T-cell (primary cell): Measurements from ENCODE around the gene PRODH. TPM values are rescaled to one million over a fixed set of nuclear protein-coding genes. Genes with fewer than 3 reads are reported as not detected.

Source experiments
- ATAC-seq, 4 experiments: fragments of 200-7000 bp in 3 of 4; fragments of 150-1000 bp in 1 of 4; cut with Tn5 transposase; replicated peaks in 1 of 4; 1 replicate in 3 of 4; 2 replicates in 1 of 4; pipeline ENCODE4 v1.10.0; 2021; ENCODE audit warnings: moderate library complexity in 3 of 4, mild to moderate bottlenecking in 2 of 4, moderate number of reproducible peaks in 1 of 4
- CTCF ChIA-PET, 2 donors: fragments of 300-600 bp; sonication (Branson Sonifier 250); formaldehyde crosslinking; loops; one replicate each; lab custom pipeline; 2022; ENCODE audit warnings: antibody characterized with exemption in 2 of 2; lab: Charles Lee
- POLR2A ChIA-PET, 2 donors: fragments of 300-600 bp; sonication (Branson Sonifier 250); formaldehyde crosslinking; loops; one replicate each; lab custom pipeline; 2022; ENCODE audit warnings: antibody characterized with exemption in 2 of 2; lab: Charles Lee
- DNase-seq, 35 experiments: peaks; one replicate each; pipeline versions ENCODE4 v3.0.0 to v3.0.0-alpha.2; 2013 to 2023
- H3K27ac ChIP-seq: one replicate; pipeline ENCODE4 v1.5.1; 2013; ENCODE audit warnings: low read length
- H3K27me3 ChIP-seq, 2 experiments: replicated peaks in 1 of 2; 1 replicate in 1 of 2; 2 replicates in 1 of 2; pipeline versions ENCODE4 v1.6.1 to v1.7.0; 2013; ENCODE audit warnings: low read length in 1 of 2, mixed read lengths in 1 of 2; ENCODE audit not compliant: control insufficient read depth in 2 of 2, insufficient read depth in 2 of 2; ENCODE audit errors: extremely low read depth in 1 of 2
- H3K36me3 ChIP-seq, 2 donors: 1 replicate in 1 of 2; 2 replicates in 1 of 2; pipeline versions ENCODE4 v1.6.1 to v1.7.0; 2013; ENCODE audit warnings: low read length in 1 of 2; ENCODE audit not compliant: control insufficient read depth in 2 of 2, insufficient read depth in 1 of 2; ENCODE audit errors: extremely low read depth in 1 of 2
- H3K4me1 ChIP-seq, 2 experiments: 1 replicate in 1 of 2; 2 replicates in 1 of 2; pipeline versions ENCODE4 v1.6.1 to v1.7.0; 2013; ENCODE audit warnings: low read length in 2 of 2, mixed read lengths in 1 of 2; ENCODE audit not compliant: insufficient read depth in 2 of 2, control insufficient read depth in 1 of 2; ENCODE audit errors: extremely low read depth in 1 of 2
- H3K4me3 ChIP-seq, 2 donors: 1 replicate in 1 of 2; 2 replicates in 1 of 2; pipeline versions ENCODE4 v1.5.1 to v1.7.0; 2013; ENCODE audit warnings: mild to moderate bottlenecking in 2 of 2, low read length in 1 of 2, moderate library complexity in 1 of 2; ENCODE audit not compliant: control insufficient read depth in 1 of 2; ENCODE audit errors: extremely low read depth in 1 of 2
- H3K9me3 ChIP-seq: 2 replicates; pipeline ENCODE4 v1.7.0; 2013
- H3K27ac Mint-ChIP-seq, 2 donors: one replicate each; pipeline ENCODE4 v1.8.0; 2020 to 2021; ENCODE audit warnings: mild to moderate bottlenecking in 2 of 2, mixed read lengths in 2 of 2
- H3K27me3 Mint-ChIP-seq, 2 donors: one replicate each; pipeline ENCODE4 v1.8.0; 2021 to 2022; ENCODE audit warnings: mixed read lengths in 2 of 2
- H3K36me3 Mint-ChIP-seq: one replicate; pipeline ENCODE4 v1.8.0; 2021; ENCODE audit warnings: mixed read lengths
- H3K4me1 Mint-ChIP-seq, 3 donors: one replicate each; pipeline ENCODE4 v1.8.0; 2020 to 2022; ENCODE audit warnings: mixed read lengths in 3 of 3, mild to moderate bottlenecking in 1 of 3
- H3K4me3 Mint-ChIP-seq, 3 donors: one replicate each; pipeline ENCODE4 v1.8.0; 2020 to 2022; ENCODE audit warnings: mild to moderate bottlenecking in 3 of 3, mixed read lengths in 3 of 3, moderate library complexity in 3 of 3
- H3K9me3 Mint-ChIP-seq, 3 donors: one replicate each; pipeline ENCODE4 v1.8.0; 2020 to 2022; ENCODE audit warnings: mixed read lengths in 3 of 3
- WGBS: methylation state at CpG from one replicate; pipeline ENCODE4 v1.1.5; 2013; ENCODE audit warnings: missing lambda C conversion rate; ENCODE audit not compliant: insufficient coverage; 5-methylcytosine and 5-hydroxymethylcytosine counted together
- total RNA-seq, 35 experiments: library from RNA in 6 of 35; stranded (reverse) in 6 of 35; fragments of 120-200 nt in 1 of 35; gene quantifications; one replicate each; pipeline versions ENCODE4 v1.2.1 to v1.2.4 and lab custom pipeline; 2013 to 2026

Gene PRODH
- total RNA-seq, 5 donors from 2014 or later (not counting 1 experiment from before 2014, with no cell fraction given), result 0.13 to 0.91 (median 0.52) TPM; not detected in 1

GRCh38 chr22:18978506-18978905, 42.4 kb upstream of the PRODH start:
- Histone ChIP-seq H3K4me3 (no peak overlapping the region), H3K27me3 (peaks cover 0 to 20% of the 10 kb centered on the region in 2 experiments), H3K27ac (no peak overlapping the region), H3K9me3 (no peaks in the 10 kb centered on the region), H3K4me1 (no peaks in the 10 kb centered on the region), H3K36me3 (no peaks in the 10 kb centered on the region)
- Mint-ChIP-seq H3K9me3 (peaks cover 0 to 3% (median 0%) of the 10 kb centered on the region in 3 donors), H3K27ac (no peak overlapping the region), H3K4me3 (no peak overlapping the region), H3K4me1 (no peaks in the 10 kb centered on the region), H3K36me3 (no peaks in the 10 kb centered on the region), H3K27me3 (peaks cover 8 to 9% of the 10 kb centered on the region in 2 donors)
- ChIA-PET POLR2A (no interaction called here), CTCF (no interaction called here)
- ATAC-seq (no peak), DNase-seq (no peak)
- WGBS, result 64% methylated on average over 6 of the region's 9 CpGs

- ChIA-PET CTCF (no interaction called here), POLR2A (no interaction called here)
- H3K9me3 ChIP-seq, result no peaks in the 10 kb centered on the region
- H3K27ac Mint-ChIP-seq, result no peak overlapping the region
- WGBS, result 81% methylated on average over 6 of the region's 9 CpGs
- H3K4me3 ChIP-seq, result no peak overlapping the region
- peaks cover 8 to 9% of the 10 kb centered on the region in 2 donors for H3K27me3 Mint-ChIP-seq
- no peak overlapping the region for H3K27ac ChIP-seq
- no peak overlapping the region for H3K4me3 Mint-ChIP-seq
- peaks cover 0 to 20% of the 10 kb centered on the region in 2 experiments for H3K27me3 ChIP-seq
- no peak for DNase-seq
- no peaks in the 10 kb centered on the region for H3K4me1 ChIP-seq
- no peaks in the 10 kb centered on the region for H3K36me3 ChIP-seq
- ATAC-seq, result no peak
- H3K9me3 Mint-ChIP-seq, result peaks cover 0 to 3% (median 0%) of the 10 kb centered on the region in 3 donors
- H3K36me3 Mint-ChIP-seq, result no peaks in the 10 kb centered on the region
- H3K4me1 Mint-ChIP-seq, result no peaks in the 10 kb centered on the region
These were observed 41.8 kb upstream of the PRODH start for GRCh38 chr22:18977824-18978425.

- DNase-seq (no peak), ATAC-seq (no peak)
- Histone ChIP-seq H3K27ac (no peak overlapping the region), H3K4me3 (no peak overlapping the region), H3K4me1 (no peaks in the 10 kb centered on the region), H3K36me3 (no peaks in the 10 kb centered on the region), H3K27me3 (peaks cover 0 to 30% of the 10 kb centered on the region in 2 experiments), H3K9me3 (no peaks in the 10 kb centered on the region)
- H3K4me1 Mint-ChIP-seq, result peaks cover 0 to 2% (median 0%) of the 10 kb centered on the region in 3 donors
- ChIA-PET CTCF (no interaction called here), POLR2A (no interaction called here)
- peaks cover 0 to 3% (median 0%) of the 10 kb centered on the region in 3 donors for H3K9me3 Mint-ChIP-seq
- H3K27me3 Mint-ChIP-seq, result peaks cover 8 to 16% of the 10 kb centered on the region in 2 donors
- no peak overlapping the region for H3K27ac Mint-ChIP-seq
- WGBS, result 88% methylated on average over 8 of the region's 10 CpGs
- H3K4me3 Mint-ChIP-seq, result no peak overlapping the region
- H3K36me3 Mint-ChIP-seq, result no peaks in the 10 kb centered on the region
These were observed 40.2 kb upstream of the PRODH start for GRCh38 chr22:18976197-18976751.

- Mint-ChIP-seq H3K4me1 (peaks cover 0 to 2% (median 0%) of the 10 kb centered on the region in 3 donors), H3K9me3 (peaks cover 0 to 3% (median 0%) of the 10 kb centered on the region in 3 donors)
These were observed 39.5 kb upstream of the PRODH start for GRCh38 chr22:18975434-18976196.

GRCh38 chr22:18974477-18975180, 38.5 kb upstream of the PRODH start:
- 88% methylated on average over 9 of the region's 18 CpGs for WGBS
- H3K27ac Mint-ChIP-seq, result no peak overlapping the region
- no peak overlapping the region for H3K4me3 ChIP-seq
- H3K36me3 Mint-ChIP-seq, result no peaks in the 10 kb centered on the region
- DNase-seq (no peak), ATAC-seq (no peak)
- no peaks in the 10 kb centered on the region for H3K9me3 ChIP-seq
- no peaks in the 10 kb centered on the region for H3K36me3 ChIP-seq
- ChIA-PET CTCF (no interaction called here), POLR2A (no interaction called here)
- no peak overlapping the region for H3K4me3 Mint-ChIP-seq
- H3K9me3 Mint-ChIP-seq, result peaks cover 0 to 2% (median 0%) of the 10 kb centered on the region in 3 donors
- peaks cover 0 to 37% of the 10 kb centered on the region in 2 experiments for H3K27me3 ChIP-seq
- H3K27ac ChIP-seq, result no peak overlapping the region
- peaks cover 10 to 19% of the 10 kb centered on the region in 2 donors for H3K27me3 Mint-ChIP-seq
- H3K4me1 ChIP-seq, result peaks cover 0 to 5% of the 10 kb centered on the region in 2 experiments
- peaks cover 0 to 4% (median 1%) of the 10 kb centered on the region in 3 donors for H3K4me1 Mint-ChIP-seq

More at GRCh38 chr22:18975434-18976196, 39.5 kb upstream of the PRODH start:
- ATAC-seq (no peak), DNase-seq (no peak)
- Histone ChIP-seq H3K36me3 (no peaks in the 10 kb centered on the region), H3K4me1 (peaks cover 0 to 5% of the 10 kb centered on the region in 2 experiments), H3K27me3 (peaks cover 0 to 35% of the 10 kb centered on the region in 2 experiments), H3K27ac (no peak overlapping the region), H3K4me3 (no peak overlapping the region), H3K9me3 (no peaks in the 10 kb centered on the region)
- Mint-ChIP-seq H3K36me3 (no peaks in the 10 kb centered on the region), H3K27me3 (peaks cover 8 to 16% of the 10 kb centered on the region in 2 donors), H3K4me3 (no peak overlapping the region), H3K27ac (no peak overlapping the region)
- ChIA-PET CTCF (no interaction called here), POLR2A (no interaction called here)
- 54% methylated on average over 15 of the region's 16 CpGs for WGBS
